ENCODE data around the gene RAD23A. TPM values are rescaled to one million over a fixed set of nuclear protein-coding genes. Genes with fewer than 3 reads are reported as not detected.

The RAD23A gene
- total RNA-seq, 4 donors from 2014 or later: 54.1 to 86.5 (median 75.3) TPM

DNA sequence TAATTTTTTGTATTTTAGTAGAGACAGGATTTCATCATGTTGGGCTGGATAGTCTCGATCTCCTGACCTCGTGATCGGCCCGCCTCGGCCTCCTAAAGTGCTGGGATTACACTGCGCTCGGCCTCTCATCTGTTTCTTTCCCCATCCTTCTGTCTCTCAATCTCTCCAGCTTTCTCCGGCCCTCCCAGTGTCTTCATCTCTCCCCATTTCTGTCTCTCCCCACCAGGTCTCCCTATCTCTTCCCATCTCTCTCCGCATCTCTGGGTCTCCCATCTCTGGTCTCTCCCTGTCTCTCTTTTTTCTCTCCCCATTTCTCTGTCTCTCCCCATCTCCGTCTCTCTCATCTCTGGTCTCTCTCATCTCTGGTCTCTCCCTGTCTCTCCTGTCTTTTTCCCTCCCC, 37.4 kb downstream of the RAD23A start:
- peak overlapping the region in 3 of 4 donors; percentile 24 to 38 (median 36) for H3K4me3 ChIP-seq
- H3K27me3 ChIP-seq: no peaks in the 10 kb centered on the region
- H3K27ac ChIP-seq: no peak overlapping the region
- no peak for DNase-seq
- no peak for TF ChIP-seq POLR2A (IDR thresholded peaks at IDR 0.05)
- TF ChIP-seq, protein P1, sequence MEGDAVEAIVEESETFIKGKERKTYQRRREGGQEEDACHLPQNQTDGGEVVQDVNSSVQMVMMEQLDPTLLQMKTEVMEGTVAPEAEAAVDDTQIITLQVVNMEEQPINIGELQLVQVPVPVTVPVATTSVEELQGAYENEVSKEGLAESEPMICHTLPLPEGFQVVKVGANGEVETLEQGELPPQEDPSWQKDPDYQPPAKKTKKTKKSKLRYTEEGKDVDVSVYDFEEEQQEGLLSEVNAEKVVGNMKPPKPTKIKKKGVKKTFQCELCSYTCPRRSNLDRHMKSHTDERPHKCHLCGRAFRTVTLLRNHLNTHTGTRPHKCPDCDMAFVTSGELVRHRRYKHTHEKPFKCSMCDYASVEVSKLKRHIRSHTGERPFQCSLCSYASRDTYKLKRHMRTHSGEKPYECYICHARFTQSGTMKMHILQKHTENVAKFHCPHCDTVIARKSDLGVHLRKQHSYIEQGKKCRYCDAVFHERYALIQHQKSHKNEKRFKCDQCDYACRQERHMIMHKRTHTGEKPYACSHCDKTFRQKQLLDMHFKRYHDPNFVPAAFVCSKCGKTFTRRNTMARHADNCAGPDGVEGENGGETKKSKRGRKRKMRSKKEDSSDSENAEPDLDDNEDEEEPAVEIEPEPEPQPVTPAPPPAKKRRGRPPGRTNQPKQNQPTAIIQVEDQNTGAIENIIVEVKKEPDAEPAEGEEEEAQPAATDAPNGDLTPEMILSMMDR (IDR thresholded peaks at IDR 0.05): no peak
- no peaks in the 10 kb centered on the region for H3K36me3 ChIP-seq
- H3K4me1 ChIP-seq: peaks cover 8 to 29% (median 15%) of the 10 kb centered on the region in 4 donors
- no peaks in the 10 kb centered on the region for H3K9me3 ChIP-seq

DNA sequence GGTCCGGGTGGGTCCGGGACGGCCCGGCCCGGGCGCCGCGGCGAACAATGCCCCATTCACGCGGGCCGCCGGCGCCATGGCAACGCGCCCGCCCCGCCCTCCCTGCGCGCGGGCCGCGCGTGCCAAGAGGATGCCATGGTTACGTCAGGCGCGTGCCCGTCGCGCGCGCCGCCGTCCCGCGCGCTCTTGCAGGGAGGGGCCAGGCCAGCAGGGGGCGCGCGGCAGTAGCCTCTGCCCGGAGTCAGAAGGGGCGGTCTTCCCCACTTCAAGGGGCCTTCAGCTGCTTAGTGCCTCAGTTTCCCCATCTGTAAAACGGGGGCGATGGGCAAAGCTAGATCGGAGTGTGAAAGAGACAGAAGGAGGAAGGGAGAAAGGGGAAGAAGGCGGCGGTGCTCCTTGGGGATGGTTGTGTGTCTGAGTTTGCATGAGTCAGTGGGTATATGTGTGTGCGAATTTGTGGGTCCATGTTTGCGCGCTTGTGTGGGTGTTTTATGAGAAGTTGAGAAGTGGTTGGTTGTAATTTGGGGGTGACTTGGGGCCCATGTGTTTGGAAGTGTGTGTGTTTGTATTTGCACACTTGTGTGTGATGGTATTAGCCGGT, 38.0 kb downstream of the RAD23A start:
- peak; percentile 72 to 91 (median 88) for DNase-seq
- TF ChIP-seq, protein P1 (IDR thresholded peaks at IDR 0.05): peak; percentile 90 to 99 (median 96)
- TF ChIP-seq POLR2A (IDR thresholded peaks at IDR 0.05): no peak
- H3K4me1 ChIP-seq: peaks cover 8 to 29% (median 15%) of the 10 kb centered on the region in 4 donors
- peak overlapping the region in 3 of 4 donors; percentile 24 to 38 (median 36) for H3K4me3 ChIP-seq
- H3K27me3 ChIP-seq: no peaks in the 10 kb centered on the region
- H3K36me3 ChIP-seq: no peaks in the 10 kb centered on the region
- no peak overlapping the region for H3K27ac ChIP-seq
- no peaks in the 10 kb centered on the region for H3K9me3 ChIP-seq

DNA sequence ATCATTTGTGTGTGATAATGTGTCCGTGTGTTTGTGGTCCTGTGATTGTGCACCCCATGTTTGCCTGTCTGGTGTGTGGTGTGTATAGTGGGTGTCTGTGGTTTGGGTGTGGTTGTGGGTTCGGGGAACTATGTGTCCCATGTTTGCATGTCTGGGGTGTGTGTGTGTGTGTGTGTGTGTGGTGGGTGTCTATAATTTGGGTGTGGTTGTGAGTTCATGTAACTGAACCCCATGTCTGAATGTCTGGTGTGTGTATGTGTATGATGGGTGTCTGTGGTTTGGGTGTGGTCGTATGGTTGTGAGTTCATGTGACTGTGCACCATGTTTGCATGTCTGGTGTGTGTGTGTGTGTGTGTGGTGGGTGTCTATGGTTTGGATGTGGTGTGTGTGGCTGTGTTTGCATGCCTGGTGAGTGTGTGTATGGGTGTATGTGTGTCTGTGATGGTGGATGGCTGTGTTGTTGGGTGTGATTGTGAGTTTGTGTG, 38.5 kb downstream of the RAD23A start:
- peaks cover 8 to 29% (median 15%) of the 10 kb centered on the region in 4 donors for H3K4me1 ChIP-seq
- no peak for DNase-seq
- H3K9me3 ChIP-seq: no peaks in the 10 kb centered on the region
- no peaks in the 10 kb centered on the region for H3K27me3 ChIP-seq
- TF ChIP-seq, protein P1 (IDR thresholded peaks at IDR 0.05): no peak
- no peak for TF ChIP-seq POLR2A (IDR thresholded peaks at IDR 0.05)
- H3K36me3 ChIP-seq: no peaks in the 10 kb centered on the region
- peak overlapping the region in 1 of 4 donors; percentile 88 for H3K27ac ChIP-seq
- H3K4me3 ChIP-seq: no peak overlapping the region

DNA sequence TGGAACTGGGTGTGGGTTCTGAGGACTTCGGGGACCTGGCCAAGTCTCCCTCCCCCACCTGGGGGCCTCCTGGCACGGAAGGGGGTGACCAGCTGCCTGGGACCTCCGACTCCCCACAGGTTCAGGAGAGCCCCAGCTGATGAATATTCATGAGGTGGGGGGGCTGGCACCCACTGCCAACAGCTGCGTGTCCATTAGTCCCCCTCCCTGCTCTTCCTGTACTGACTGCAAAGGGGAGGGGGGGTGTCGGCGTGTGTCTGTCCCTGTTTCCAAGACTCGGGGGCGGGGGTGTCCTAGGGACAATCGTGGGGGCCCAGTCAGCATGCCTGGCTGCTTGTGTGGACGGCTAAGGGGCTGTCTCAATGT, 39.0 kb downstream of the RAD23A start:
- Histone ChIP-seq H3K4me1 (peaks cover 8 to 29% (median 15%) of the 10 kb centered on the region in 4 donors), H3K4me3 (peak overlapping the region in 1 of 4 donors; percentile 26), H3K9me3 (no peaks in the 10 kb centered on the region), H3K27me3 (no peaks in the 10 kb centered on the region), H3K36me3 (no peaks in the 10 kb centered on the region), H3K27ac (peak overlapping the region in 3 of 4 donors; percentile 38 to 88 (median 60))
- no peak for DNase-seq
- TF ChIP-seq, protein P1 (IDR thresholded peaks at IDR 0.05): no peak
- no peak for TF ChIP-seq POLR2A (IDR thresholded peaks at IDR 0.05)

DNA sequence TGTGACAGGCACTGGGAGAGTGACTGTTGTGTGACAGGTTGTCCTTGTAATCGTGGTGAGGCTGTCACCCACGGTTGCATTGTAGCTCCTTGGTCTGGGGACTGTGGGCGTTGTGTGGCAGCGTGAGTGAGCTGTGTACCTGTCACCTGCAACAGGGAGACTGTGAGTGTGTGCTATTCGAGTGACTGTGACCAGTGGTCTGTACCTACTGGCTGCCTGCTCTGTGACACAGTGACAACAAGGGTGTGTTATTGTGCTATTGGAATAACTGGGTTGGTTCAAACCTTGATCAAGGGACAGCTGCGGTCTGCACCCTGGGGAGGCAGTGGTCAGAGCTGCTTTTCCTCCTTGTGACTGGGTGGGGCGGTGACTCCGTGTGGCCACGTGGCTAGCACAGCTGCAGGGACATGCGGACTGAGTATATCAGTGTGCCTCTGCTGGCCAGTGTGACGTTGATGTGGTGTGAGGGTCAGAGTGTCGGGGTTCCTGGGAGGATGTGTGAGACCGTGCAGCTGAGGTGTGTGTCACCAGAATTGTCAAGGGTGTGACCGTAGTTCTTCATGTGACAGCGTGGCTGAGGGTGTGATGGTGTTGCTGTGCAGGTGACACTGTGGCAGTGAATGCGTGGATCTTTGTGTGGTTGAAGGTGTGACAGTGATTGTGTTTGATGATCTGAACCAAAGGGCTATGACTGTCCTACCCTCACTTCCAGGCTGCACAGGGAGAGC, 39.6 kb downstream of the RAD23A start:
- Histone ChIP-seq H3K36me3 (no peaks in the 10 kb centered on the region), H3K4me1 (peaks cover 8 to 29% (median 15%) of the 10 kb centered on the region in 4 donors), H3K27ac (peak overlapping the region in 3 of 4 donors; percentile 46 to 88 (median 60)), H3K27me3 (no peaks in the 10 kb centered on the region), H3K9me3 (no peaks in the 10 kb centered on the region), H3K4me3 (peak overlapping the region in 1 of 4 donors; percentile 26)
- DNase-seq: peak; percentile 58 to 93 (median 90)
- TF ChIP-seq POLR2A (IDR thresholded peaks at IDR 0.05): peak; percentile 50 to 64
- TF ChIP-seq, protein P1 (IDR thresholded peaks at IDR 0.05): peak in 2 of 6 experiments; percentile 2 to 24
